Endothelial cell of umbilical vein (primary cell): Measurements from ENCODE around the gene ACP3. TPM values are rescaled to one million over a fixed set of nuclear protein-coding genes. Genes with fewer than 3 reads are reported as not detected.

Experiments used
- BruUV-seq: library from RNA; stranded (reverse); fragments of 400-500 nt; replicated peaks from 2 replicates; lab custom pipeline; 2021; lab: Mats Ljungman, UMichigan
- CTCF ChIA-PET: fragments of 300-600, 350-600 bp; sonication (Branson Sonifier 250); formaldehyde crosslinking; loops from one replicate; lab custom pipeline; 2021; ENCODE audit warnings: antibody characterized with exemption, inconsistent platforms; lab: Charles Lee
- POLR2A ChIA-PET: fragments of 300-600, 350-600 bp; sonication (Branson Sonifier 250); formaldehyde crosslinking; loops from one replicate; lab custom pipeline; 2021; ENCODE audit warnings: antibody characterized with exemption, inconsistent platforms; lab: Charles Lee
- DNase-seq: peaks from one replicate; pipeline ENCODE4 v3.0.0-alpha.2; 2011; ENCODE audit warnings: low read depth, low spot score
- FAIRE-seq: peaks from 2 replicates; lab custom pipeline; 2011; peaks lifted over from hg19 to GRCh38; lab: Jason Lieb, UNC
- H2AFZ ChIP-seq: 2 replicates; pipeline ENCODE4 v1.6.0; 2012; ENCODE audit warnings: low read depth, low read length, control low read depth, inconsistent platforms
- H3K27ac ChIP-seq: 2 replicates; pipeline ENCODE4 v1.5.1; 2011; ENCODE audit warnings: low read depth, mild to moderate bottlenecking, control low read depth, low read length, moderate library complexity; ENCODE audit not compliant: insufficient read depth
- H3K27me3 ChIP-seq, 2 experiments: 2 replicates each; pipeline versions ENCODE4 v1.6.0 to v1.6.1; 2011; ENCODE audit warnings: low read length in 2 of 2, mixed read lengths in 1 of 2; ENCODE audit not compliant: control insufficient read depth in 2 of 2, insufficient read depth in 2 of 2
- H3K36me3 ChIP-seq, 2 experiments: 2 replicates in 1 of 2; 3 replicates in 1 of 2; pipeline ENCODE4 v1.5.1; 2011; ENCODE audit warnings: low read length in 2 of 2, mild to moderate bottlenecking in 1 of 2, moderate library complexity in 1 of 2; ENCODE audit not compliant: control insufficient read depth in 2 of 2, insufficient read depth in 2 of 2; ENCODE audit errors: extremely low read depth in 1 of 2
- H3K4me1 ChIP-seq: 3 replicates; pipeline ENCODE4 v1.5.1; 2011; ENCODE audit warnings: mild to moderate bottlenecking, low read length; ENCODE audit not compliant: control insufficient read depth, insufficient read depth; ENCODE audit errors: extremely low read depth
- H3K4me2 ChIP-seq: 2 replicates; pipeline ENCODE4 v1.6.1; 2011; ENCODE audit warnings: low read length, control low read depth, mixed read lengths; ENCODE audit not compliant: insufficient read depth
- H3K4me3 ChIP-seq, 3 experiments: fragments of 200-600 bp in 1 of 3; sonication (generic), shearing (Covaris generic) in 1 of 3; replicated peaks in 1 of 3; 2 replicates each; pipeline ENCODE4 v1.5.1; 2011 to 2016; ENCODE audit warnings: control low read depth in 3 of 3, low read length in 3 of 3, mild to moderate bottlenecking in 2 of 3, inconsistent platforms in 1 of 3, low read depth in 1 of 3, moderate library complexity in 1 of 3; ENCODE audit not compliant: insufficient read depth in 1 of 3
- H3K79me2 ChIP-seq: 2 replicates; pipeline ENCODE4 v1.6.0; 2012; ENCODE audit warnings: low read length, inconsistent platforms; ENCODE audit not compliant: control insufficient read depth, insufficient read depth
- H3K9ac ChIP-seq: replicated peaks from 2 replicates; pipeline ENCODE3; 2011; ENCODE audit warnings: low read length, control low read depth; ENCODE audit not compliant: insufficient read depth; ENCODE audit errors: extremely low read depth
- H3K9me1 ChIP-seq: replicated peaks from 3 replicates; pipeline ENCODE4 v1.6.0; 2011; ENCODE audit warnings: mild to moderate bottlenecking, low read length; ENCODE audit not compliant: control insufficient read depth, insufficient read depth; ENCODE audit errors: extremely low read depth
- H3K9me3 ChIP-seq: replicated peaks from 2 replicates; pipeline ENCODE4 v1.5.1; 2012; ENCODE audit warnings: low read length, inconsistent platforms; ENCODE audit not compliant: control insufficient read depth, insufficient read depth
- H4K20me1 ChIP-seq: replicated peaks from 2 replicates; pipeline ENCODE3; 2011; ENCODE audit warnings: mild to moderate bottlenecking, low read length; ENCODE audit not compliant: control insufficient read depth, insufficient read depth; ENCODE audit errors: extremely low read depth
- EZH2 ChIP-seq: IDR thresholded peaks from 2 replicates; pipeline ENCODE4 v1.6.1; 2012; ENCODE audit warnings: borderline replicate concordance, low read depth, mild to moderate bottlenecking, moderate library complexity, low read length, inconsistent platforms; ENCODE audit not compliant: severe bottlenecking
- FOS ChIP-seq: IDR thresholded peaks from 2 replicates; pipeline ENCODE4 v1.6.1; 2011; ENCODE audit warnings: mild to moderate bottlenecking, low read length, moderate library complexity, borderline replicate concordance; ENCODE audit not compliant: insufficient read depth
- GATA2 ChIP-seq: IDR thresholded peaks from 2 replicates; pipeline ENCODE4 v1.7.0; 2011; ENCODE audit warnings: low read depth, mild to moderate bottlenecking, moderate library complexity, mixed read lengths, low read length; ENCODE audit not compliant: insufficient read length, insufficient read depth
- JUN ChIP-seq: IDR thresholded peaks from 2 replicates; pipeline ENCODE4 v1.6.1; 2011; ENCODE audit warnings: borderline replicate concordance, low read depth; ENCODE audit not compliant: insufficient read length, insufficient read depth
- MAX ChIP-seq: IDR thresholded peaks from 2 replicates; pipeline ENCODE4 v1.6.1; 2011; ENCODE audit not compliant: insufficient read depth, insufficient read length
- MYC ChIP-seq: IDR thresholded peaks from one replicate; pipeline ENCODE4 v1.6.1; 2011; ENCODE audit warnings: mild to moderate bottlenecking, low read depth, low read length
- POLR2A ChIP-seq: IDR thresholded peaks from 2 replicates; pipeline ENCODE4 v1.6.1; 2012; ENCODE audit warnings: low read depth, mild to moderate bottlenecking, control low read depth, low read length
- POLR2AphosphoS5 ChIP-seq: IDR thresholded peaks from 2 replicates; pipeline ENCODE4 v1.6.1; 2012; ENCODE audit warnings: low read depth, mild to moderate bottlenecking, control low read depth, low read length, moderate library complexity; ENCODE audit not compliant: insufficient read depth
- dilution Hi-C: fragments of 300-500 bp; cut with MboI; formaldehyde crosslinking; loops from one replicate; pipeline ENCODE4 v1.15.0; 2019; ENCODE audit warnings: low sequenced_read_pairs; ENCODE audit not compliant: extremely low pct_ligation_motif_present
- intact Hi-C: fragments of 100-400 bp; cut with micrococcal nuclease; formaldehyde crosslinking; loops from one replicate; pipeline ENCODE4 v1.10.0; 2022
- polyA plus RNA-seq, 4 experiments: library from polyadenylated mRNA; depleted of rRNA in 3 of 4; stranded (reverse) in 3 of 4; unstranded in 1 of 4; fragments of >200 nt; gene quantifications; 2 replicates each; pipeline versions ENCODE4 v1.2.1 to v1.2.3, GENCODE V29; 2011 to 2012; ENCODE audit warnings: missing spikeins in 1 of 4
- total RNA-seq: library from RNA; stranded (reverse); gene quantifications from 2 replicates; pipeline ENCODE4 v1.2.3, GENCODE V29; 2021
- TF ChIP-seq, protein P1 (sequence below), 2 donors: IDR thresholded peaks; 1 replicate in 1 of 2; 2 replicates in 1 of 2; pipeline ENCODE4 v1.5.1; 2011; ENCODE audit warnings: low read length in 2 of 2, mild to moderate bottlenecking in 2 of 2, moderate library complexity in 2 of 2, control low read depth in 1 of 2, inconsistent platforms in 1 of 2, low read depth in 1 of 2; ENCODE audit not compliant: insufficient read depth in 1 of 2; ENCODE audit errors: extremely low read depth in 1 of 2

ACP3 gene
- total and polyA plus RNA-seq, 2 donors (not counting 3 experiments of a cell fraction or from before 2014, with no cell fraction given): not detected

- no TSS peak for BruUV-seq
- Histone ChIP-seq H3K27ac (no peak overlapping the region), H4K20me1 (no peaks in the 10 kb centered on the region), H3K9me1 (no peaks in the 10 kb centered on the region), H3K4me3 (no peak overlapping the region), H2AFZ (no peak overlapping the region), H3K4me1 (no peaks in the 10 kb centered on the region), H3K36me3 (no peaks in the 10 kb centered on the region), H3K27me3 (no peaks in the 10 kb centered on the region), H3K4me2 (no peak overlapping the region), H3K79me2 (no peaks in the 10 kb centered on the region), H3K9me3 (no peaks in the 10 kb centered on the region), H3K9ac (no peak overlapping the region)
- intact Hi-C loops: loop anchor here (1.0 kb wide), 1 partner anchor 130 kb away; no protein-coding TSS in a partner anchor
- dilution Hi-C loops: no loop called here
- CTCF ChIA-PET: interaction anchor here (1.0 to 3.7 kb wide), 6 partner anchors 9 to 80 kb away, joined by 3 to 14 read pairs (median 5); partner anchors contain the start of gene ACP3
- DNase-seq (peak; percentile 10), FAIRE-seq (no peak)
- no peak for TF ChIP-seq FOS
- TF ChIP-seq, protein P1, sequence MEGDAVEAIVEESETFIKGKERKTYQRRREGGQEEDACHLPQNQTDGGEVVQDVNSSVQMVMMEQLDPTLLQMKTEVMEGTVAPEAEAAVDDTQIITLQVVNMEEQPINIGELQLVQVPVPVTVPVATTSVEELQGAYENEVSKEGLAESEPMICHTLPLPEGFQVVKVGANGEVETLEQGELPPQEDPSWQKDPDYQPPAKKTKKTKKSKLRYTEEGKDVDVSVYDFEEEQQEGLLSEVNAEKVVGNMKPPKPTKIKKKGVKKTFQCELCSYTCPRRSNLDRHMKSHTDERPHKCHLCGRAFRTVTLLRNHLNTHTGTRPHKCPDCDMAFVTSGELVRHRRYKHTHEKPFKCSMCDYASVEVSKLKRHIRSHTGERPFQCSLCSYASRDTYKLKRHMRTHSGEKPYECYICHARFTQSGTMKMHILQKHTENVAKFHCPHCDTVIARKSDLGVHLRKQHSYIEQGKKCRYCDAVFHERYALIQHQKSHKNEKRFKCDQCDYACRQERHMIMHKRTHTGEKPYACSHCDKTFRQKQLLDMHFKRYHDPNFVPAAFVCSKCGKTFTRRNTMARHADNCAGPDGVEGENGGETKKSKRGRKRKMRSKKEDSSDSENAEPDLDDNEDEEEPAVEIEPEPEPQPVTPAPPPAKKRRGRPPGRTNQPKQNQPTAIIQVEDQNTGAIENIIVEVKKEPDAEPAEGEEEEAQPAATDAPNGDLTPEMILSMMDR (IDR thresholded peaks at IDR 0.05; ENCODE audit: extremely low read depth in 1 of 2, insufficient read depth in 1 of 2, low read depth in 1 of 2, low read length in 2 of 2): peak in 1 of 2 donors; percentile 44
- POLR2A ChIA-PET: no interaction called here
These were observed 48.3 kb upstream of the ACP3 start for GRCh38 chr3:132268956-132269355.

GRCh38 chr3:132273036-132273435 is 44.2 kb upstream of the ACP3 start:
- CTCF ChIA-PET: interaction anchor here (1.0 to 1.7 kb wide), 2 partner anchors 9 to 14 kb away, joined by 3 to 4 read pairs; no protein-coding TSS in a partner anchor
- TF ChIP-seq EZH2 (no peak), MAX (no peak), FOS (no peak), POLR2A (no peak), GATA2 (no peak), POLR2AphosphoS5 (no peak), JUN (no peak), MYC (no peak)
- TF ChIP-seq, protein P1 (IDR thresholded peaks at IDR 0.05; ENCODE audit: extremely low read depth in 1 of 2, insufficient read depth in 1 of 2, low read depth in 1 of 2, low read length in 2 of 2): no peak
- H3K4me2 ChIP-seq: no peak overlapping the region
- H3K9me3 ChIP-seq: no peaks in the 10 kb centered on the region
- DNase-seq (no peak), FAIRE-seq (no peak)
- no peak overlapping the region for H3K27ac ChIP-seq
- no TSS peak for BruUV-seq
- dilution Hi-C loops (no loop called here), intact Hi-C loops (no loop called here)
- H3K4me1 ChIP-seq: no peaks in the 10 kb centered on the region
- no peaks in the 10 kb centered on the region for H4K20me1 ChIP-seq
- H3K9ac ChIP-seq: no peak overlapping the region
- POLR2A ChIA-PET: no interaction called here
- H3K27me3 ChIP-seq: no peaks in the 10 kb centered on the region
- H3K9me1 ChIP-seq: no peaks in the 10 kb centered on the region
- H3K4me3 ChIP-seq: no peak overlapping the region
- H2AFZ ChIP-seq: no peak overlapping the region
- H3K79me2 ChIP-seq: no peaks in the 10 kb centered on the region
- H3K36me3 ChIP-seq: no peaks in the 10 kb centered on the region
